ENCODE measurements around the gene ADAMTS7. TPM values are rescaled to one million over a fixed set of nuclear protein-coding genes. Genes with fewer than 3 reads are reported as not detected.
"Not testable (repeated sequence)": the region's sequence is repeated elsewhere in the genome, so short reads cannot be mapped to it uniquely, and the experiment has no call there.

Gene ADAMTS7, protein sequence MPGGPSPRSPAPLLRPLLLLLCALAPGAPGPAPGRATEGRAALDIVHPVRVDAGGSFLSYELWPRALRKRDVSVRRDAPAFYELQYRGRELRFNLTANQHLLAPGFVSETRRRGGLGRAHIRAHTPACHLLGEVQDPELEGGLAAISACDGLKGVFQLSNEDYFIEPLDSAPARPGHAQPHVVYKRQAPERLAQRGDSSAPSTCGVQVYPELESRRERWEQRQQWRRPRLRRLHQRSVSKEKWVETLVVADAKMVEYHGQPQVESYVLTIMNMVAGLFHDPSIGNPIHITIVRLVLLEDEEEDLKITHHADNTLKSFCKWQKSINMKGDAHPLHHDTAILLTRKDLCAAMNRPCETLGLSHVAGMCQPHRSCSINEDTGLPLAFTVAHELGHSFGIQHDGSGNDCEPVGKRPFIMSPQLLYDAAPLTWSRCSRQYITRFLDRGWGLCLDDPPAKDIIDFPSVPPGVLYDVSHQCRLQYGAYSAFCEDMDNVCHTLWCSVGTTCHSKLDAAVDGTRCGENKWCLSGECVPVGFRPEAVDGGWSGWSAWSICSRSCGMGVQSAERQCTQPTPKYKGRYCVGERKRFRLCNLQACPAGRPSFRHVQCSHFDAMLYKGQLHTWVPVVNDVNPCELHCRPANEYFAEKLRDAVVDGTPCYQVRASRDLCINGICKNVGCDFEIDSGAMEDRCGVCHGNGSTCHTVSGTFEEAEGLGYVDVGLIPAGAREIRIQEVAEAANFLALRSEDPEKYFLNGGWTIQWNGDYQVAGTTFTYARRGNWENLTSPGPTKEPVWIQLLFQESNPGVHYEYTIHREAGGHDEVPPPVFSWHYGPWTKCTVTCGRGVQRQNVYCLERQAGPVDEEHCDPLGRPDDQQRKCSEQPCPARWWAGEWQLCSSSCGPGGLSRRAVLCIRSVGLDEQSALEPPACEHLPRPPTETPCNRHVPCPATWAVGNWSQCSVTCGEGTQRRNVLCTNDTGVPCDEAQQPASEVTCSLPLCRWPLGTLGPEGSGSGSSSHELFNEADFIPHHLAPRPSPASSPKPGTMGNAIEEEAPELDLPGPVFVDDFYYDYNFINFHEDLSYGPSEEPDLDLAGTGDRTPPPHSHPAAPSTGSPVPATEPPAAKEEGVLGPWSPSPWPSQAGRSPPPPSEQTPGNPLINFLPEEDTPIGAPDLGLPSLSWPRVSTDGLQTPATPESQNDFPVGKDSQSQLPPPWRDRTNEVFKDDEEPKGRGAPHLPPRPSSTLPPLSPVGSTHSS (N-terminal part only)
- polyA plus RNA-seq (ENCODE audit: insufficient read length in 10 of 10) = 10 to 100 TPM; 12.9 to 23.2 (median 18.0) TPM
- long read RNA-seq, donor 1 = 0 reads
- long read RNA-seq, donor 2 = 0 reads
- long read RNA-seq, donor 3 = 0 reads
- long read RNA-seq, donor 4 = 0 reads
- long read RNA-seq, donor 5 = 0 reads
- long read RNA-seq, donor 6 = 0 reads
- long read RNA-seq, donor 7, full-length matches to known transcripts = 1 of 1 reads
- long read RNA-seq, donor 7, partial matches to known transcripts = 0 of 1 reads
- long read RNA-seq, donor 7, other reads (novel, unspliced or antisense) = 0 of 1 reads
- long read RNA-seq, donor 8, partial matches to known transcripts = 5 of 5 reads
- long read RNA-seq, donor 8, other reads (novel, unspliced or antisense) = 0 of 5 reads
- long read RNA-seq, donor 9 = 0 reads

DNA sequence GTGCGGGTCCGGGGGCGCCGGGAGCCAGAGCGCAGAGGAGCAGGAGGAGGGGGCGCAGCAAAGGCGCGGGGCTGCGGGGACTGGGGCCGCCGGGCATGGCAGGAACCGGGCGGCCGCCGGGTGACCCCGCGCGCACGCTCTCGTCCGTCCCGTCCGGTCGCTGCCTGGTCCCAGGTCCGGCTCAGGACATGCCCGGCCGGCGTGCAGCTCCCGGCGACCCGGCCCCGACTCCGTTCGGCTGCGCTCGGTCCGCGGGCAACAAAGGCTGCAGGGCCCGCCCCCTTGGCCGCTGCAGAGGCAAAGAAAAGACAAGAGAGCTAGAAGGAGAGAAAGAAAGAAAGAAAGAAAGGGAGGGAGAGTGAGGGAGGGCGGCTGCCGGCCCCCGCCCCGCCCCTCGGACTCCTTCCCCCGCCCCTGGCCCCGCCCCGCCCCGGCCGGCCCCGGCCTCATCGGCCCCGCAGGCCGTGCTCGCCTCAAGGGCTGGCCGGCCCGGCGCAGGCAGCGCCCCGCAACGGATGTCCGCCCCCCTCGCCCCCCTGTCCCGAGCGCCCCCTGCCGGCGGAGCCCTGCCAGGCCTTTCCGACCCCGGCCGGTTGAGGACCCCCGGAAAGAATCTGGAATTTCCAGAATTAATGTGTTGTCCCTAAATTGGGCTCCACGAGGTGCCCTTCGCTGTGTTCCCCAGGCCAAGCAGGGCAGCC is at the start of gene ADAMTS7:
TSS of gene ADAMTS7 (minus strand) at position 341 of the 701 bp plus-strand sequence. CDS start at position 97, 244 bp downstream.
- DNase-seq = peak; percentile 73 to 90 (median 73)

DNA sequence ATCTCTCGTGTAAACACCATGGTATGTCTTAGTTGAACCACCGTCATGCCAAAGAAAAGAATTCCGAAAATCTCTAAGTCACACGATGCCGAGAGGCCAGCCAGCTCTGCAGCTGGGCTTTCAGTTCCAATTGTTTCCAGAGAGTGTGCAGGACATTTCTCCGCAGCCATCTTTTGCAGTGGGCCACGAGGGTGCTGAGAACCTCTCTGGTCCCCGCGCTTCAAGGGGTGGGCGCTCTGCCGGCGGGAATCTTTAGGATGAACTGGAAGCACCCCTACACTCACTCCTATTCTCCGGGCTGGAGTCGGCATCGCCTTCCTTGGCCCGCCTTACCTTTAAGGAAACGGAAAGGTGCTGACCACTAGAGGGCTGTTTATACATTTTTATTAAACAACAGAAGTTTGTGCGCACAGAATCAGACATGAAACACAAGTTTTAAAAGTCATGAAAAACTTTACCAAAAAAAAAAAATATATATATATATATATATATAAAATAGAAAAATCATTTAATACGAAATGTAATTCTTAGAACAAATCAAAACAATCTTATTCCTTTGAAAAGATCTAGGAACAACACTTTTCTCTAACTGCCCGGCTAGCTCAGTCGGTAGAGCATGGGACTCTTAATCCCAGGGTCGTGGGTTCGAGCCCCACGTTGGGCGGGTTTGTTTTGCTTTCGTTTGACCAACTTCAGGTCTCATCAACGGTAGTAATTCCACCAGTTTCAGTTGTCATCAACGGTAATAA is 48.9 kb upstream of the ADAMTS7 start:
- DNase-seq = peak; percentile 69 to 86 (median 79)

DNA sequence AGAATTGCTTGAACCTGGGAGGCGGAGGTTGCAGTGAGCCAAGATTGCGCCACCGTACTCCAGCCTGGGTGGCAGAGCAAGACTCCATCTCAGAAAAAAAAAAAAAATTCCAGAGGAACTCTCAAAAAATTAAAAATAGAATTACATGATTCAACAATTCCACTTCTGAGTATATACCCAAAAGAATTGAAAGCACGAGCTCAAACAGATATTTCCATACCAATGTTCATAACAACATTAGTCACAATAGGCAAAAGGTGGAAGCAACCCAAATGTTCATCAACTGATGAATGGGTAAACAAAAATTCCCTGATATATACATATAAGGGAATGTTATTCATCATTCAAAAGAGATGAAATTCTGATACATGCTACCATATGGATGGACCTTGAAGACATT is 44.5 kb upstream of the ADAMTS7 start:
- DNase-seq = peak in 1 of 3 donors; percentile 82

DNA sequence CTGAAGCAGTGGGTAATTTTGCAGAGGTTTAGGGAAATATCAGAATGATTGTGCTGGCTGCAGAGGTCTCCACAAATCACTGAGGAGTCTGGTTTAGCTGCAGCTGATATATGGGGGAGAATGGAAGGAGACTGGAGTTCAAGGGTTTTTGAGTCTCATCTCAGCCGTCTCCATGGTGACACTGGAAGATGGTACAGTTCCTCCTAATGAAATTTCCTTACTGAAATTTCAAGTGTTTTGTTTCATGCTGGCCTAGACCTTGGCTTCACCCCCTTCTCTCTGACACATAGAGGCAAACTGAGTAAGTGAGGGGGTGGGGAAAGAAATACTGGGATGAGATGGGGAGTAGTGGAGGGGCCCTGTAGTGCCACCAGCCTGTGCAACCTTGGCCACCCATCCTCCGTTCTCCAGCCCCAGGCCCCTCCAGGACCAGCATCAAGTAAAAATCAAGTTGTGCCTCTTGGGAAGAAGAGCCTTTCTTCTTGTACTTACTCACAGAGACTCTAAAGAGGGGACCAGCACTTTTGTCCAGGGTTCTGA is 43.6 kb upstream of the ADAMTS7 start:
- no peak for DNase-seq

DNA sequence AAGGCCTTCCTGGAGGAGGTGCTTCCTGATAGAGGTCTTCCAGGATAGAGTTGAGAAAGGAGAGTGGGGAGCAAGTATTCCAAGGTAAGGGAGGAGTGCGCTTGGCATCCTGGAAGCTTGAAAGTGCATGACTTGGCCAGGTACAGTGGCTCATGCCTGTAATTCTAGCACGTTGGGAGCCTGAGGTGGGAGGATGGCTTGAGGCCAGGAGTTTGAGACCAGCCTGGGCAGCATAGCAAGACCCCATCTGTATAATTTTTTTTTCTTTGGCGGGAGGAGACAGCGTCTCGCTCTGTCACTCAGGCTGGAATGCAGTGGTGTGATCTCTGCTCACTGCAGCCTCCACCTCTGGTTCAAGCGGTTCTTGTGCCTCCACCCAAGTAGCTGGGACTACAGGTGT is 42.2 kb upstream of the ADAMTS7 start:
- DNase-seq = no peak

DNA sequence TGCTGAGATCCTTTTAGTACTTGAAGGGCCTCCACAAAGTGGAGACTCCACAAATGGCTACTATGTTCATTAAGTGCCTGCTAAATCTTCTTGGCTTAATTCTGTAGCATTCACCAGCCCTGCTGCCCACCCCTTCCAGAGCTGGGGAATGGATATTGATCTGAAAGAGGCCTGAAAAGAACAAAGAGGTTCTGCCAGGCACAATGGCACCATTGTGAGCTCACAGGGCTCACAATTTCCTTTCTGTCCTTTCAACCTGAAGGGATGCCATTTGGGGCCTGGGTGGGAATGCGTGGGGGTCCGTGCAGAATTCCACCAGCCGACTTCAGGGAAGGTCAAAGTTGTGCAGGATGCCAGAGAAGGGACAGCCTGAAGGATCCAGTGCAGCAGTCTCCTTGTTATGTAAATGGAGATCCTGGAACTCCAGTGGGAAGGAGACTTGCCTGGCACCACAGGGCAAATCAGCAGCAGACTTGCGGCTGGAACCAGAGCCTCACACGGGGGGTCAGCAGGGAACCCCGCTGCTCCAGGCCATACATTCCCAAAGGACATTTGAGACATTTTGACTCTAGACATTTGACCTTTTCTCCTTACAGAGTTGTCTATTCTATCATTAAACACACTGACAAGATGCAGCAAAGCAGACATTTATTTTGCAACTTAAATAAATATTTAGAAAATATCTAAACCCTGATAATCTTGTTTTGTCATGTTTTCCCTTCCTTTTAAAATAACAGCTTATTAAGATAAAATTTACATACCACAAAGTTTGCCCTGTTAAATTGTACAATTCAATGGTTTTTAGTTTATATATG is 39.9 kb upstream of the ADAMTS7 start:
- DNase-seq = no peak

DNA sequence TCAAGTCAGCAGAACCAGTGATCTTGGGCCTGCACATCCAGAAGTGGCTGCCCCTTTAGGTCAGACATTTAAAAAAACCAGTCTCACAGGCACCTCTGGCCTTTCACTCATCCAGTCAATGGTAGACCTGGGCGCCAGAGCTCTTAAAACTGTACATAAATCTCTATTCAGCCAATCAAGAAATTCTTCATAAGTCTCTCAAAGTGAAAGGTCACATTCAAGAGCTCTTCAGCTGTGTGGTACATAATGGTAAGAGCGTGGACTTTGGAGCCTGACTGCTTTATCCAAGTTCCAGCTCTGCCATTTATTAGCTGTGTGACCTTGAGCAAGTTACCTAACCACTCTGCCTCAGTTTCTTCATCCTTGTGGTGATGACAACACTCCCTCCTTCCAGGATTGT is 39.1 kb upstream of the ADAMTS7 start:
- DNase-seq = no peak

DNA sequence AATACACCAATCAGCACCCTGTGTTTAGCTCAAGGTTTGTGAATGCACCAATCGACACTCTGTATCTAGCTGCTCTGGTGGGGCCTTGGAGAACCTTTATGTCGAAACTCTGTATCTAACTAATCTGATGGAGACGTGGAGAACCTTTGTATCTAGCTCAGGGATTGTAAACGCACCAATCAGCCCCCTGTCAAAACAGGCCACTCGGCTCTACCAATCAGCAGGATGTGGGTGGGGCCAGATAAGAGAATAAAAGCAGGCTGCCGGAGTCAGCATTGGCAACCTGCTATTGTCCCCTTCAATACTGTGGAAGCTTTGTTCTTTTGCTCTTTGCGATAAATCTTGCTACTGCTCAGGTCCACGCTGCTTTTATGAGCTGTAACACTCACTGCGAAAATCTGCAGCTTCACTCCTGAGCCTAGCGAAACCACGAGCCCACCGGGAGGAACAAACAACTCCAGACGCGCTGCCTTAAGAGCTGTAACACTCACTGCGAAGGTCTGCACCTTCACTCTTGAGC is 36.2 kb upstream of the ADAMTS7 start:
- not testable (repeated sequence) for DNase-seq

DNA sequence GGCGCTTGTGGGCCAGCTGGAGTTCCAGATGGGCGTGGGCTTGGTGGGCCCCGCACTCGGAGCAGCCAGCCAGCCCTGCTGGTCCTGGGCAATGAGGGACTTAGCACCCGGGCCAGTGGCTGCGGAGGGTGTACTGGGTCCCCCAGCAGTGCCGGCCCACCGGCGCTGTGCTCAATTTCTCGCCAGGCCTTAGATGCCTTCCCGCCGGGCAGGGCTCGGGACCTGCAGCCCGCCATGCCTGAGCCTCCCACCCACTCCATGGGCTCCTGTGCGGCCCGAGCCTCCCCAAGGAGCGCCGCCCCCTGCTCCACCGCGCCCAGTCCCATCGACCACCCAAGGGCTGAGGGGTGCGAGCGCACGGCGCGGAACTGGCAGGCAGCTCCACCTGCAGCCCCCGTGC is 35.6 kb upstream of the ADAMTS7 start:
- not testable (repeated sequence) for DNase-seq

DNA sequence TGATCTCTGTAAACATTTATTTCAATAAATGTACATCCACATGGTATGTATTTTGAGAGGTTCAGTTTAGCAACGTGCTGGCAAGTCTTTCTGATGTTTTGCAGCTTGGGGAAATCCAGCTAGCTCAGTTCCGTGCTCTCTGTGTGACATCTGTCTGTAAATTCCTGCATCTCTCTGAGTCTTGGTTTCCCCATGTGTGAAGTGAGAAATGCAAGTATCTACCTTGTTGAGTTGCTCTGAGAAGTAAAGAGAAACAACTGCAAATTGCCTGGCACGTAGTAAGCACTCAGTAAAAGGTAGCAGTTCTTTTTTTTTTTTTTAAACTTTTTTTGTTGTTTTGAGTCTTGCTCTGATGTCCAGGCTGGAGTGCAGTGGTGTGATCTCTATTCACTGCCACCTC is 31.3 kb upstream of the ADAMTS7 start:
- DNase-seq = no peak

DNA sequence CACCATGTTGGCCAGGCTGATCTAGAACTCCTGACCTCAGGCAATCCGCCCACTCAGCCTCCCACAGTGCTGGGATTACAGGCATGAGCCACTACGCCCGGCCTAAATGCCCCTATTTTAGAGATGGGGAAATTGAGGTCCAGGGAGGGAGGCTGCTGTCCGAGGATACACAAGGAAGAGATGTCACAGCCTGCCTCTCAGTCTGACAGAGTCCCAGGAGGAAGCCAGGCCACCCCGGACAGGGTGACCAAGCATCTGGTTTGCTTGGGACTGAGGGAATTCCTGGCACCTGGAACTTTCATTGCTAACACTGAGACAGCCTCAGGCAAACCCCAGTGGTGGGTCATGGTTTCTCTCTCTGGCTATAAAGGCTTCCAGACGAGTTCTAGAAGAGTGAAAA is 30.6 kb upstream of the ADAMTS7 start:
- DNase-seq = no peak

DNA sequence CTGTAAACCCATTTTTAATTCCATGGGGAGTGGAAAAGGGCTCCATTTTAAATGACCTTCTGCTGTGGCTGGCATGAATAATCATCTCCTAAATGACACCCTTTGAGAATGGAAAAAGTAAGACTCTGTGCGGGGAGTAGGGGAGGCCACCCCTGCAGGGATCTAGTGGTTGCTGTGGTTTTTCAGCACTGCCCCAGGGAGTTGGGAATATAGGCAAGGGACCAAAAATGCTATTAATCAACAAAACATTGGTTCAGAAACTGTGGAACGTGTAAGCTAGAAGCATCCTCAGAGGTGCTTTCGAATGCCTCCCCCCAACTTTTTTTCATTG is 30.1 kb upstream of the ADAMTS7 start:
- no peak for DNase-seq

DNA sequence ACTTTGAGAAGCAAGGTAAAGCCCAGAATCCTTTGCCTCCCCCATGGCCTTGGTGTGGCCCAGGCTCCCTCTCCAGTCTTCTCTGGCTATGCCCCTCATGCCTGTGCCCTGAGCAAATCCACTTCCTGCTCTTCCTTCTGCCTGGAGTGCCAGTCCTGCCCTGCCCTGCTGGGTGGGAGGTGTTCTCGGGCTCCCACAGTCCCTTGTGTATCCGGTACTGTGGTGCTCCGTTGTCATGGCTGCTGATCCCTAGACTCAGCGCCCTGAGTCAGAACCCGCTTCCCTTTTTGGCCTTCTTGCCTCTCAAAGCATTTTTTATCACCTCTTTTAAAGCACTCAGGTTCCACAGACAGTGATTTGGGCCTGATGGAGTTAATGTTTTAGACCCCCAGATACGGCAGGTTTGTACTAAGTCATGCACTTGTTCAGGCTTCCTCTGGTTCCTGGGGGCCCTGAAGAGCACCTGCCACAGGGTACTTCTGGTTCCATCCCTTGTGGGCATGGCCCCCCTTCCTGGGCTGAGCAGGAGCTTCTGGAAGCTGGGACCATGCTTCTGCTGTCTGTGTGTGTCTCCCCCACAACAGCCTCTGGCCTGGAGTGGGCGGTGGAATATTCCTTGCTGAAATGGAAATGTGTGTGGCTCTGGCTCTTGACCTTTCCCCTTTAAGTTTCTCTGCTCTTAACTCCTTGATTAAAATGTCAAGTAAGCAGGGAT is 29.6 kb upstream of the ADAMTS7 start:
- no peak for DNase-seq

DNA sequence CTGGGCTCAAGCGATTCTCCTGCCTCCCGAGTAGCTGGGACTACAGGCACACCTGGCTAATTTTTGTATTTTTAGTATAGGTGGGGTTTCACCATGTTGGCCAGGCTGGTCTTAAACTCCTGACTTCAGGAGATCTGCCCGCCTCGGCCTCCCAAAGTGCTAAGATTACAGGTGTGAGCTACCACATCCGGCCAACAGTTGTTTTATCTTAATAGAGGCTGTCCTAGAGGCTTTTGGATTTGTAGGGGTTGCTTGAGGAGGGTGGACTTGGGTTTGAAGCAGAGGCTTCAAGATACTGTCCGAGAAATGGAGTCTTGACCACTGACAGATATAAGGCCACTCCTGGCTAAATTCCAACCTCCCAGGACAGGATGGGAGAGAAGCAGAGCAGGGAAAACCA is 27.9 kb upstream of the ADAMTS7 start:
- DNase-seq = not testable (repeated sequence)

DNA sequence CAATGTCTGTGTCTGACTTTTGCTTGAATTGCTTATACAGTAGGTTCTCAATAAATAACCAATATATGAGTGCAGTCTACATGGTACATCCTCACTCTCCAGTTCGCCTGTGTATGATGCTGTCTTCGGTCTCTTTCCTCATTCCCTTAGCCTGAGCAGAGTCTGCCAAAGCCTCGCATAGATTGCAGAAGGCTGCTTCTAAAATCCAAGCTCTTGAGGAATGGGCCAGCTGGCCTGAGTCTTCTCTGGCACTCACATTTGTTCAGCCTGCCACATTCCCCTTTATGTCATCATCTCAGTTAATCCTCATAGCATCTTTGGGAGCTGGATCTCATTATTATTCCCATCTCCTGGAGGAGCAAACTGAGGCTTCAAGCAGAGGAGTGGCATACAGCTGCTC is 27.2 kb upstream of the ADAMTS7 start:
- peak in 2 of 3 donors; percentile 73 to 80 for DNase-seq

DNA sequence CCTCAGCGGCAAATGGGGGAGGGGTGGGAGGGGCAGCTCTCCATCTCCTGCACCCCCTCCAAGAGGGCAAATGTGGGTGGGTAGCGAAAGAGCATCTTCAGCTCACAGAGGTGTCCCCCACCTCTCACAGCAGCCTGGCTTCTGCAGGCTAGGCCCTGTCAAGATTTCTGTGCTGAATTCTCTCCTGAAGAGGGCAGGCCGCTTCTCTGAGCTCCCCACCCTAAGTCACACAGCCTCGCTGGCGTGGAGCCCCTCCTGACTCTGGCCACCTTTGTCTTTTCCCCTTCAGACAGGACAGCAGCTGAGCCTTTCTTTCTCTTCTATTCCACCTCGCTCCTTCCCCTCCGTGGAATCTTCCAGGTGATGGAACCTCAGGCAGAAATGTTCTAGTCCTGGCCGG is 26.3 kb upstream of the ADAMTS7 start:
- no peak for DNase-seq

DNA sequence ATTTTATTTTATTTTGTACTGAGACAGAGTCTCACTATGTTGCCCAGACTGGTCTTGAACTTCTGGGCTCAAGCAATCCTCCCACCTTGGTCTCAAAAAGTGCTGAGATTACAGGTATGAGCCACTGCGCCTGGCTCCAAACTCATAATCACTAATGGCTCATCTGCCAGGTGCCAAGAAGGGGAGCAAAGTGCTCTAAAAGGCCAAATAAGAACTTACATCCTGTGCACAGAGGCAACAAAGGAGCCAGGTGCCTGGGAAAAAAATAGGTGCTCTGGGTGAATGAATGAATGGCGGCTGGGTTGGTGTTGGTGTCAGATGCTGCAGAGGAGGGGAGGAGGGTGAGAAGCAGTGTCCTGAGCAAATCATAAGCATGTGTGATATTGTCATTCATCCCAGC is 25.9 kb upstream of the ADAMTS7 start:
- no peak for DNase-seq

DNA sequence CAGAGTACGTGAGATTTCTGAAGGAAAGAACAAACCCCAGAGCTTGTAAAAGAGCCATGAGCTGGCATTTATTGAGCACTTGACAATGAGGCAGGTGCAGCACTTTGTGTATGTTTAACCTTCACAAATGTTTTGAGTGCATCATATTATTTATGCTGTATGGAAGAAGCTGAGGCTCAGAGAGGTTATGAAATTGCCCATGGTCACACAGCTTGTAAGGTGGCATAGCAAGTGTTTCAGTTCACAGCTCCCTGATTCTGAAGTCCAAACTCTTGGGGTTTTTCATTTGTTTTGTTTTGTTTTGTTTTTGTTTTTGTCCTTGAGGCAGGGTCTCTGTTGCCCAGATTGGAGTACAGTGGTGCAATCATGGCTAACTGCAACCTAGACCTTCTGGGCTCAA is 25.1 kb upstream of the ADAMTS7 start:
- DNase-seq = no peak
